ENCODE measurements around the gene UNK. TPM values are rescaled to one million over a fixed set of nuclear protein-coding genes. Genes with fewer than 3 reads are reported as not detected.

Gene UNK
- total and polyA plus RNA-seq, 2 donors (not counting 1 experiment from before 2014, with no cell fraction given) = 15.0 to 15.2 TPM

DNA sequence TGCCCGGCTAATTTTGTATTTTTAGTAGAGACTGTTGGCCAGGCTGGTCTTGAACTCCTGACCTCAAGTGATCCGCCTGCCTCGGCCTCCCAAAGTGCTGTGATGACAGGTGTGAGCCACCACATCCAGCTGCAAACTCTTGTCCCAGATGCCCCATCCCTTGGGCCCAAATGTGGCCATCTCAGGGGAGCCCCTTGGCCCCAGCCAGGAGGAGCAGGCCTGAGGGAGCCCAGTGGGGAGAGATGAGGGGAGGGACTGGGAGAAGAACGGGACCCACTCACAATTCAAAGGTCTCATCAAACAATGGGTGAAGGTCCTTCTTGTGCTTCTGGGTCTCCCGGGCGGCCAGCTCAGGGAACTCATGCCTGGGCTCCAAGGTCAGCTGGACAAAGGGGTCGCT is 45.1 kb downstream of the UNK start:
- no peak overlapping the region for H2AFZ ChIP-seq (ENCODE audit: low read length)
- no peak overlapping the region for H3K9ac ChIP-seq (ENCODE audit: insufficient read depth, low read length)
- H3K27me3 ChIP-seq (ENCODE audit: control insufficient read depth, insufficient read depth, low read length) = no peaks in the 10 kb centered on the region
- H3K36me3 ChIP-seq (ENCODE audit: control insufficient read depth, insufficient read depth, low read length) = peaks cover 3% of the 10 kb centered on the region
- H3K4me3 ChIP-seq (replicated peaks in 1 of 4; ENCODE audit: control extremely low read depth in 1 of 4, insufficient read depth in 1 of 4, low read depth in 3 of 4, low read length in 4 of 4) = no peak overlapping the region
- DNase-seq (ENCODE audit: low read depth in 2 of 2) = no peak
- no peak overlapping the region for H3K4me2 ChIP-seq (ENCODE audit: extremely low read depth, insufficient read depth, low read length)
- no peak overlapping the region for H3K27ac ChIP-seq (ENCODE audit: insufficient read depth, low read length)
- H4K20me1 ChIP-seq (ENCODE audit: control insufficient read depth, extremely low read depth, insufficient read depth, low read length) = no peaks in the 10 kb centered on the region
- no peaks in the 10 kb centered on the region for H3K9me3 ChIP-seq (ENCODE audit: control insufficient read depth, insufficient read depth, low read depth, low read length)
- no peaks in the 10 kb centered on the region for H3K4me1 ChIP-seq (ENCODE audit: control insufficient read depth, extremely low read depth, insufficient read depth, low read length)
- TF ChIP-seq, protein P1, sequence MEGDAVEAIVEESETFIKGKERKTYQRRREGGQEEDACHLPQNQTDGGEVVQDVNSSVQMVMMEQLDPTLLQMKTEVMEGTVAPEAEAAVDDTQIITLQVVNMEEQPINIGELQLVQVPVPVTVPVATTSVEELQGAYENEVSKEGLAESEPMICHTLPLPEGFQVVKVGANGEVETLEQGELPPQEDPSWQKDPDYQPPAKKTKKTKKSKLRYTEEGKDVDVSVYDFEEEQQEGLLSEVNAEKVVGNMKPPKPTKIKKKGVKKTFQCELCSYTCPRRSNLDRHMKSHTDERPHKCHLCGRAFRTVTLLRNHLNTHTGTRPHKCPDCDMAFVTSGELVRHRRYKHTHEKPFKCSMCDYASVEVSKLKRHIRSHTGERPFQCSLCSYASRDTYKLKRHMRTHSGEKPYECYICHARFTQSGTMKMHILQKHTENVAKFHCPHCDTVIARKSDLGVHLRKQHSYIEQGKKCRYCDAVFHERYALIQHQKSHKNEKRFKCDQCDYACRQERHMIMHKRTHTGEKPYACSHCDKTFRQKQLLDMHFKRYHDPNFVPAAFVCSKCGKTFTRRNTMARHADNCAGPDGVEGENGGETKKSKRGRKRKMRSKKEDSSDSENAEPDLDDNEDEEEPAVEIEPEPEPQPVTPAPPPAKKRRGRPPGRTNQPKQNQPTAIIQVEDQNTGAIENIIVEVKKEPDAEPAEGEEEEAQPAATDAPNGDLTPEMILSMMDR (conservative IDR thresholded peaks at IDR 0.05 in 1 of 2, IDR thresholded peaks at IDR 0.05 in 1 of 2; ENCODE audit: low read depth in 1 of 2, low read length in 2 of 2) = no peak
- TF ChIP-seq EZH2 (IDR thresholded peaks at IDR 0.05; ENCODE audit: low read length, missing control alignments) = no peak
- H3K79me2 ChIP-seq (ENCODE audit: control insufficient read depth, insufficient read depth, low read length) = no peaks in the 10 kb centered on the region

DNA sequence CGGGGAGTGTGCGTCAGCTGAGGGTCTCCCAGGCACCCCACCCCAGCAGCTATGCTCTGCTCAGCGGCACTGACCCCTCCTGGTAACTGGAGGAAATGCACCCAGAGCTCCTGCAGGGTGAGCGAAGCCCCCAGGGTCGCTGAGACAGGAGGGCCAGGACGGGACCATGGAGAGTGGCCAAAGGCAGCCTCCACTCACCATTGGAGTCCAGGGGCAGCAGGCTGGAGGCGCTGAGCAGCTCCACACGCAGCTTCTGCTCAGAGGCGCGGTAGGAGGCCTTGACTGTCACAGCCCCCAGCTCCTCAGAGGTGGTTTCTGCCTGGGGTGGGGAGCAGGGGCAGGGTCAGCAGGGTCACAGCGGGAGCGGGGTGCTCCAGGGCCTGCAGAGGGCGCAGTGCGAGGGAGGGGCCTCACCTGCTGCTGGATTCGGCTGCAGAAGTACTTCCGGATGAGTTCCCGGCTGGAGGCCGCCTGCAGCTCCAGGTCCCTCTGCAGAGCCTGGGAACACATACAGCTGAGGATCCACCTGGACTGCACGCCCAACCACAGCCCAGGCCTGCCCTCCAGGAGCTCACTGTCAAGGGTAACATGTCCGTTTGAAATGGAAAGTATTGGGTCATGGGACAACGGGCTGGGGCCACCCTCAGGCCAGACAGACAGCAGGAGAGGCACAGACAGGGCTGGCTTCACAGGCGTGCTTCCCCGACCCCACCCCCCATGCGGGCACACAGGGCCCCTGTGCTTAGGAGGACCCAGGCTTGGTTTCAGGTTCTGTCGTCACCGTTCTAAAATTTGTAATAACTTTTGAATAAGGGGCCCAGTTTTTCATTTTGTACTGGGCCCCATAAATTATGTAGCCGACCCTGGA is 45.8 kb downstream of the UNK start:
- no peak for DNase-seq (ENCODE audit: low read depth in 2 of 2)
- no peak overlapping the region for H3K4me3 ChIP-seq (replicated peaks in 1 of 4; ENCODE audit: control extremely low read depth in 1 of 4, insufficient read depth in 1 of 4, low read depth in 3 of 4, low read length in 4 of 4)
- H3K36me3 ChIP-seq (ENCODE audit: control insufficient read depth, insufficient read depth, low read length) = peaks cover 3% of the 10 kb centered on the region
- H3K4me1 ChIP-seq (ENCODE audit: control insufficient read depth, extremely low read depth, insufficient read depth, low read length) = no peaks in the 10 kb centered on the region
- no peak overlapping the region for H2AFZ ChIP-seq (ENCODE audit: low read length)
- H3K79me2 ChIP-seq (ENCODE audit: control insufficient read depth, insufficient read depth, low read length) = no peaks in the 10 kb centered on the region
- H3K9me3 ChIP-seq (ENCODE audit: control insufficient read depth, insufficient read depth, low read depth, low read length) = no peaks in the 10 kb centered on the region
- no peaks in the 10 kb centered on the region for H3K27me3 ChIP-seq (ENCODE audit: control insufficient read depth, insufficient read depth, low read length)
- H3K27ac ChIP-seq (ENCODE audit: insufficient read depth, low read length) = no peak overlapping the region
- no peak for TF ChIP-seq EZH2 (IDR thresholded peaks at IDR 0.05; ENCODE audit: low read length, missing control alignments)
- TF ChIP-seq, protein P1 (conservative IDR thresholded peaks at IDR 0.05 in 1 of 2, IDR thresholded peaks at IDR 0.05 in 1 of 2; ENCODE audit: low read depth in 1 of 2, low read length in 2 of 2) = peak; percentile 29 to 58
- H3K9ac ChIP-seq (ENCODE audit: insufficient read depth, low read length) = no peak overlapping the region
- no peak overlapping the region for H3K4me2 ChIP-seq (ENCODE audit: extremely low read depth, insufficient read depth, low read length)
- no peaks in the 10 kb centered on the region for H4K20me1 ChIP-seq (ENCODE audit: control insufficient read depth, extremely low read depth, insufficient read depth, low read length)

DNA sequence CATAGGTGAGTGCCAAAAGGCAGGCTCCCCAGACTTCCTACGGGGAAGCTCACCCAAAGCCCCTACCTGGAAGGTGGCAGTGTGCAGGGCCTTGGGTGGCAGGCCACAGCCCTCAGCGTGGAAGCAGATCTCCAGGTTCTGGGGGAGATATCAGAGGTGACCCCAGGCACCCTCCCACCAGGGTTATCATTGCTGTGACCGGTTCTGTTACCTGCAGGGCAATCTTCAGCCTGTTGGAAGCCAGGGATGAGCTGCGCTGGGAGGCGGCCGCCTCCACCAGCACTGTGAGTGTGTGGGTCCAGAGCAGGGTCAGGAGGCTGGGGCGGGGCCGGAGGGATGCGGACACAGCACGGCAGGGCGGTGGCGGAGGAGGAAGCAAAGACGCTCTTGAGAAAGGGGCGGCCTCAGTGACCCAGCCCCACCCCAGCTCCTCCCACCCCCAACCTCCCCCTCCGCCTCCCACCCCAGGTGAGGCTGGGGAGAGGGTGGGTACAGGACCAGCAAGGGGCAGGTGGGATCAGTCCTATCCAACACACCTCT is 46.5 kb downstream of the UNK start:
- DNase-seq (ENCODE audit: low read depth in 2 of 2) = no peak
- Histone ChIP-seq H3K27me3 (ENCODE audit: control insufficient read depth, insufficient read depth, low read length) (no peaks in the 10 kb centered on the region), H3K27ac (ENCODE audit: insufficient read depth, low read length) (no peak overlapping the region), H4K20me1 (ENCODE audit: control insufficient read depth, extremely low read depth, insufficient read depth, low read length) (no peaks in the 10 kb centered on the region), H3K4me3 (replicated peaks in 1 of 4; ENCODE audit: control extremely low read depth in 1 of 4, insufficient read depth in 1 of 4, low read depth in 3 of 4, low read length in 4 of 4) (no peak overlapping the region), H2AFZ (ENCODE audit: low read length) (no peak overlapping the region), H3K36me3 (ENCODE audit: control insufficient read depth, insufficient read depth, low read length) (peaks cover 3% of the 10 kb centered on the region), H3K4me2 (ENCODE audit: extremely low read depth, insufficient read depth, low read length) (no peak overlapping the region), H3K79me2 (ENCODE audit: control insufficient read depth, insufficient read depth, low read length) (no peaks in the 10 kb centered on the region), H3K9ac (ENCODE audit: insufficient read depth, low read length) (no peak overlapping the region), H3K9me3 (ENCODE audit: control insufficient read depth, insufficient read depth, low read depth, low read length) (no peaks in the 10 kb centered on the region), H3K4me1 (ENCODE audit: control insufficient read depth, extremely low read depth, insufficient read depth, low read length) (no peaks in the 10 kb centered on the region)
- TF ChIP-seq EZH2 (IDR thresholded peaks at IDR 0.05; ENCODE audit: low read length, missing control alignments) = no peak
- TF ChIP-seq, protein P1 (conservative IDR thresholded peaks at IDR 0.05 in 1 of 2, IDR thresholded peaks at IDR 0.05 in 1 of 2; ENCODE audit: low read depth in 1 of 2, low read length in 2 of 2) = no peak
